DMS53 treated with DMSO at 0.1 percent for 48 hours (cell line): ENCODE results near the gene MKKS.
A peak's percentile ranks its signal among the peaks of the same experiment; 100 is the strongest.

Source experiments
- DNase-seq: peaks from one replicate; lab custom pipeline; 2025; ENCODE audit not compliant: unreplicated experiment; lab: John Stamatoyannopoulos, UW

Gene MKKS

DNA sequence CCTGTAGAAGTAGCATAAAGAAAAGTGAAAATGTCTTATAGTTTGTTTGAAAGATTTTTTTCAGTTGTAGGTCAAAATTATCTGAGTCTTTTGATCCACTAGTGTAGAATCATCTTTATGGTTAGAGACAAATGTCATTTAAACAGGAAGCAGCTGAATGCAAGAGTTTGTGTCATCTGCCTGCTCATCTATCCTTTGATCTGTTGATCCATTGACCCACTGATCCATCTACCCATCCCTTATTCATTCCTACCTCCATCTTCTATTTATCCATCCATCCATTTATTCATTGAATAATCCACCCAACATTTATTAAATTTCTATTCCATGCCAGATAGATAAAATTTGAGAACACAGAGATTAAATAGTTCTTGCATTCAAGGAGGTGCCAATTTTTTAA is 62.6 kb downstream of the MKKS start:
- DNase-seq = no peak

GRCh38 chr20:10370091-10370887 is 63.7 kb downstream of the MKKS start:
- DNase-seq = no peak

DNA sequence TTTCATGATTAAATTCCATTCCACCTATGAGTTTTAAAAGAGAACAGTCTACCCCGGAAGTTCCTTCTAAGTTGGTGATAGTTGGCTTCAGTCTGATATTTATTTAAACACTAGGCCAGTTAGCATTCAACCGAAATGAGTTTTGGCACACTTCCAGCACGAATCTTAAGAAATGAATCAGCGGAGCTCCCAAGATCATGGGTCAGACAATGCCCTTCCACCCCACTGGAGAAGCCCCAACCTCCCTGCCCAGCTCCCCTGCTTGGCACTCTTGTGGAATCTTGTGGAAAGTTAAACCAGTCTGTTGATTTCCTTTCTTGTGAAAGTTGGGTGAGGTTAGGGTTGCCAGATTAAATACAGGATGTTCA is 64.3 kb downstream of the MKKS start:
- no peak for DNase-seq

GRCh38 chr20:10368702-10369041 is 65.3 kb downstream of the MKKS start:
- DNase-seq = no peak

GRCh38 chr20:10367943-10368701 is 65.9 kb downstream of the MKKS start:
- DNase-seq = no peak

GRCh38 chr20:10367693-10367942 is 66.4 kb downstream of the MKKS start:
- no peak for DNase-seq

DNA sequence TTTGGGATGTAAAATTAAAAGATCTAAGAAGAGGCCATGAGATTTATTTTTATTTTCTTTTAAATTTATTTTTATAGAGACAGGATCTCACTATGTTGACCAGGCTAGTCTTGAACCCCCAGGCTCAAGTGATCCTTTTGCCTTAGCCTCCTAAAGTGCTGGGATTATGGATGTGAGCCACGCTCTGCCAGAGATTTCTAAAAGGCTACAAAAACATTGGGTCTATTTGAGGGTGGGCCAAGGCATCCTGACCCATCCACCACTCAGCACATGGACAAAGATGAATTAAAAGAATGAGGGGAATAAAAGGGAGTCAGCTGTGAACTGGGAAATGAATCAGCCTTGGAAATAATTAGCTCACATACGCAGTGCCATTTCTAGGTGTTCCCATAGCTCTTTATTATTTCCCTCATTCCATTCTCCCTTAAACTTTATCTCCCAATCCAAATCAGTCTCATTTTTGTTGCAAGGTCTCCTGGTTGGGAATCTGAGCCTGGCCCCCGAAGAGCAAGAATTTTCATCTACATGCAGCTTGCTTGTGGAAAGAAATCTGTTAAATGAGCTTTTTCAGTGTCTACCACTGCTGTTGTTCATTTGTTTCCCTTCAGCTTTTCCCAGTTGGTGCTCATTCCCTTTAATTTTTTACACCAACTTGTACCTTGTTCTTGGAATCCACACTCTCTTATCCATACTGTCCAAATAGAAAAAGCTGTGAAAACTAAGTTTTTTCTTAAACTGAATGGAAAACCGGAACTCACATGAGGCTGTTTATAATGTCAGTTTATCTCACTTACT is 66.9 kb downstream of the MKKS start:
- no peak for DNase-seq

DNA sequence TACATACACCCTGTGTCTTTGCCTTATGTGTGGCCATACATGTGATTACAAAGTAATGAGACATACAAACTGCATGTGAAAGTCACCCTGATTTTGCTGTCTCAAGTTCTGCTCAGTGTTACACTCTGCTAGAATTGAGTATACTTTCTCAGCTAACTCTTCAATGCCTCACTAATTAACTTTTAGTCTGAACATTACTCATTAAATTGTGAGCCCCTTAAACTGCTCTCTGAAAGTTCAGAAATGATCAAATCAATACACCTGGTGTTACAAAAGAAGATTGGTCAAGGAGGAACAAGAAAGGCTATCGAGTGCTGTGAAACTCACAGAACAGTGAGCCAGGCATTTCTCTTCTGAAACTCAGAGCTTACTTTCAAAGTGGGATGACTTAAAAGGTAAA is 71.3 kb downstream of the MKKS start:
- DNase-seq = no peak

DNA sequence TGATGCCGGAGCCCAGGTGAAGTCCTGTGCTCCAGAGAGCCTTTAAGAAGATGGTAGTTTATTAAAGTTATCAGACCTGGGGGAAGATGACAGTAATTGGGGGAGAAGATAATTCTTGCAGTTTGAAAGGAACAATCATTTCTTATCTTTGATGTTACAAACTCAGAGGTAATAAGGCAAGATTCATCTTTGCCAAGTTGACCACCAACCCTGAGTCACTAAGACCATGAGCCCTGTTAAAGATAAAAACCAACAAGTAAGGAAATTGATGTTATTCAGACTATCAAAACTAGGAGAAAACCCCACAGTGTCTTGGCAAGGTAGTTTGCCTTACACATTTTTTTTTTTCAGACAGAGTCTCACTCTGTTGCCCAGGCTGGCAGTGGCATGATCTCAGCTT is 73.1 kb downstream of the MKKS start:
- DNase-seq = no peak

- DNase-seq = no peak
These were observed 74.4 kb downstream of the MKKS start for GRCh38 chr20:10359621-10360040.

DNA sequence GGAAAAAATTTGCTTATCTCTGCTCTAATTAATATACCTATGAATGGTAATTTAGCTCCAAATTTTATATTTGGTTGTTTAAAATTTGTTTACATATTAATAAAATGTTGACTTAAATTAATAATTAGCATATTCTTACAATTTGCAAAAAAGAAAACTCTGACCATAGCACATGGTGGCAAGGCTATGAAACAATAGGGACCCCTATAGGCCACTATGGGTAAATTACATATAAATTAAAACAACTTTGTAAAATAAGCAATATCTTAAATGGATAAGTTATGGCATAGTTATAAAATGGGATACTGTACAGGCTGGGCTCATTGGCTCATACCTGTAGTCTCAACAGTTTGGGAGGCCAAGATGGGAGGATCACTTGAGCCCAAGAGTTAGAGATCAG is 76.0 kb downstream of the MKKS start:
- peak; percentile 11 for DNase-seq

DNA sequence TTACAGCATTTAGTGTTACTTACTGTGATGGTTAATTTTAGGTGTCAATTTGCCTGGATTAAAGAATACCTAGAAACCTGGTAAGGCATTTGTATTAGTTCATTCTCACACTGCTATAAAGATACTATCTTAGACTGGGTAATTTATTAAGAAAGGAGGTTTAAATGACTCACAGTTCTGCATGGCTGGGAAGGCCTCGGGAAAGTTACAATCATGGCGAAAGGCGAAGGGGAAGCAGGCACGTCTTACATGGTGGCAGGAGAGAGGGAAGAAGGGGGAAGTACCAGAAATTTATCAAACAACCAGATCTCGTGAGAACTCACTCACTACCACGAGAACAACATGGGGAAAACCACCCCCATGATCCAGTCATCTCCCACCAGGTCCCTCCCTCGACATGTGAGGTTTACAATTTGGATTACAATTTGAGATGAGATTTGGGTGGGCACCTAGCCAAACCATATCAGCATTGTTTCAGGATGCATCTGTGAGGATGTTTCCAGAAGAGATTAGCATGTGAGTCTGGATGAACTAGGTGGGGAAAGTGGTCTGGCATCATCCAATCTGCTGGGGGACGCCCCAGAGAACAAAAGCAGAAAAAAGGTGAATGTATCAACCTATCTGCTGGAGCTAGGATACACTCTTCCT is 76.8 kb downstream of the MKKS start:
- no peak for DNase-seq

- DNase-seq = no peak
These were observed 77.4 kb downstream of the MKKS start for GRCh38 chr20:10356628-10357027.

DNA sequence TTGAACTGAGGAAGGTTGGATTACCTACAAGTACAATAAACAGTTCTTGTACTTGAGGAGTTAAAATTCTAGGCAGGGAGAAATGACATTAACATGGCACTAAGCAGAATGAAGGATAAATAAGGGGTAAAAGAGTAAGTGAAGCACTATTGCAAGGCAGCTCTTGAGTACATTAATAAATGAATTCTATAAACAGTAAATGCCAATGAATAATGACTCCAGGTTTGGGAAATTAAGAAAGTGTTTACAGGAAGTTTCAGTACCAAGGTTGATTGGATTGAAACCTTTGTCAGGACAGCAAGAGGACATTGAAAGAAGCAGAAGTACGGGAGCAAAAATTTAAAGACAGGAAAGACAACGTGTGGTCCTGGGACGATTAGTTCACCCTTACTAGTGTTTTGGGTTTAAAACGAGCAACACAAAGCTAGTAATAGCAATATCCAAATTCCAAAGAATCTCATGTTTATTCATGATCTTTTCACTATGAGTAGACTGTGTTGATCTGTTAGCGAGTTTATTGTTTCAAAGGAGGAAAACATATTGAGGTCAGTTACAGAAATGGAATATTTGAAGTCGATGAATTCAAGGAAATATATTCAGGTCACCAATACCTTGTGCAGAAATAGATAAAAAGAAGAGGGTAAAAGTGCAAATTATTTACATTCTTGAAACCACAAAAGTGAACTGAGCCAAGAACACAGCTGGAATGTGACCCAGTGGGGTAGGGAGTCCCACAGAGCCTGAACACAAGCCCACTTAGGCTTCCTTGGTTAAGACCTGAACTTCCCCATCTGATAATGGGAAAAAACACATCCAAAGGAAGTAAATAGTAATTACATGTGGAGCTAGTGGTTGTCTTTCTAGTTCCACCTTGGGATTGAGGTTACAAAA is 80.8 kb downstream of the MKKS start:
- DNase-seq = no peak
